Measurements from ENCODE around the gene NENF.
"Not testable (repeated sequence)": the region's sequence is repeated elsewhere in the genome, so short reads cannot be mapped to it uniquely, and the experiment has no call there.

Gene NENF

DNA sequence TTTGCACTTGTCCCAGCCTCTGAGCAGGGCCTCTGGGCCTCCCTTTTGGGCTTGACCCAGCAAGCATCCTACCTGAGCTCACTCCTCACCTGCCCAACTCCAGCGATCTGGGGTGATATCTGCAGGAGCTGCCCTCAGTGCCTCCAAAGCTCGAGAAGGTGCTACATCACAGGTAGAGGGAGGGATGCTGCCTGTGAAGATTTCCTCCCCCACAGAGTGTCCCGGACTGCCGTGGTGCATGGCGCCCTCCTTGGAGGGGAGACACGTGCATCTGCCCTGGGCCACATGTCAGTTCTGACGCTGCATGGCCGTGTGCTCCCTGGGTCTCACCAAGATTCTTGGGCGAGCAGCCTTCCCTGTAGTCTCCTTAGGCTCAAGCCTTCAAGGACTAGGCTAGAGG lies 27.7 kb downstream of the NENF start:
- DNase-seq (ENCODE audit: low spot score) = no peak

- DNase-seq (ENCODE audit: low spot score) = no peak
Observed at GRCh38 chr1:212461916-212462660, 29.4 kb downstream of the NENF start.

GRCh38 chr1:212463565-212464285 lies 31.0 kb downstream of the NENF start:
- no peak for DNase-seq (ENCODE audit: low spot score)

- no peak for DNase-seq (ENCODE audit: low spot score)
Observed at GRCh38 chr1:212465311-212465710, 32.6 kb downstream of the NENF start.

DNA sequence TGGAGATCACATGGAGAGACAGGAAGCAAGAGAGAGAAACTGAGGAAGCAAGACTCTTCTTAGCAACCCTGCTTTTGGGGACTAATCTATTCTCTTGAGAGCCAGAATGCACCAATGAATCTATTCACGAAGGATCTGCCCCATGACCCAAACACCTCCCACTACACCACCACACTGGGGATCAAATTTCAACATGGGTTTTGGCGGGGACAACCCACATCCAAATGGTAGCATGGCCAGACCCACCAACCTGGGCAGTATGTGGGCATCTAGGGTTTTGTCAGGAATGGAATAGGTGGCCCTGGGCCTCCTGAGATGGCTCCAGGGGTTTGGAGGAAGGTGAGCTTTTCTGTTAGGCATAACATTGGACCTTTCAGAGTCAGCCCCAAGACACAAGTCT lies 33.7 kb downstream of the NENF start:
- DNase-seq (ENCODE audit: low spot score) = no peak

- DNase-seq (ENCODE audit: low spot score) = no peak
Observed at GRCh38 chr1:212466898-212467650, 34.4 kb downstream of the NENF start.

- peak; percentile 44 for DNase-seq (ENCODE audit: low spot score)
Observed at GRCh38 chr1:212467843-212468482, 35.2 kb downstream of the NENF start.

- no peak for DNase-seq (ENCODE audit: low spot score)
Observed at GRCh38 chr1:212470059-212470458, 37.3 kb downstream of the NENF start.

DNA sequence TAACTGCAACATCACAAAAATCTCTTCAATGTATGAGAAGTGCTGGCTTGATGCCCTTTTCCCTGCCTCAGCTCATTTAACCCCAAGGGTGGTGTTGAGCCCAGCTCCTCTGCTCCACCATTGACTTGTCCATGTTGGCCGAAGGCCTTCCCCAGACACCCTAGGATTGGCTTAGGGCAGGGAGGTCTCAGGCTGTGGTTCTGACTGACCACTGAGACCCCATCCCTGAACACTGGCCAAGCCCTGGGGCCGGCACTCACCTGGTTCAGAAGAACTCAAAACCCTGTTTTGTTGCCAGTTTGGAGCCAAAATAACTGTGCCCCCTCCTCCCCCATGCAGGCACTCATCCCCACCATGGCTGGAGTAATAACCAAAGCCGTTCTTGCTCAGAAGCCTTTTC lies 38.6 kb downstream of the NENF start:
- no peak for DNase-seq (ENCODE audit: low spot score)

DNA sequence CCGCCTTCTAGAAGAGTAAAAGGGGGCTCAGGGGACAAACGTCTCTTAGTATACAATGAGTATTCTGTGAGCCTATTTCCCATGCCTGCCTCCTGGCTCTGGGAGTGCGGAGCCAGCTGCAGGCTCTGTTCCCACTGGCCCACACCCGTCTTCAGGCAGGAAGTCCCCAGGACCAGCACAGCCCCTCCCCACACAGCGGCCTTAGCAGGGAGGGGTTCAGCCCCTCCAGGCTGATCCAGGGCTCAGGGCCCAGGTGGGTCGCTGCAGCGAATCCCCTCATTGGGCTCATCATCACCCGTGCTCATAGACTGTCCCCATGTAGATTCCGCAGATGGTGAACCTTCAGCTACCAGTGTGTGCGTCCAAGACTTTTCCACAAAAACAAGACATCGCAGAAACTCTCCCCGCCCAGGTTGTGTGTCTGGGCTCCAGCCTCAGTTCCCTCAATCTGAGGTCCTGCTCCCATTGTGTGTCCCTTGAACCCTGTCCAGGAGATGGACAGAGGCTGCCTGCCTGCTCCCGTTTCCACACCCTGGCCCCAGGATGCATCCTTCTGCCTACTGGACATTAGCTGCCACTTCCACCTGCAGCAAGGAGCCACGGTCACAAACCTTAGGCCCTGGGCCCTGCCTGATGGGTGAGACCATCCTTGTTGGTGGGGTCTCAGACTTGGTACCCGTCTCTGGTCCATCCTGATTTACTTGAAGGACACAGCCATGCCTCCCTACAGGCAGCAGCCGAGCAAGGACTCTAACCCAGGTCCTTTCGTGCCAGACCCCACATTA lies 39.4 kb downstream of the NENF start:
- DNase-seq (ENCODE audit: low spot score) = no peak

DNA sequence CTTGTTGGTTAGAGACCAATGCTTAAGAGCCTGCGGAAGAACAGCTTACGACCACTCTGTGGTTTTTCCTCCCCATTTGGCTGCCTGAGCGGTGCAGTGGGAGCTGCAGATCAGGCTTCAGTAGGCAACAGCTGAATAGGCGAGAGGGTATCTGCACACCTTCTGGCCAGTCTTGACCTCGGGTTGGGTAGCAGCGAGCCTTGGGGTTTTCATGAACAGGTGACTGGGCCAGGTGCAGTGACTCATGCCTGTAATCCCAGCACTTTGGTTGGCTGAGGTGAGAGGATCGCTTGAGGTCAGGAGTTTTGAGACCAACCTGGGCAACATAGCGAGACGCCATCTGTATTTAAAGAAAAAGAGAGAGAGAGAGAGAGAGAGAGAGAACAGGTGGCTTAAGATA lies 41.0 kb downstream of the NENF start:
- no peak for DNase-seq (ENCODE audit: low spot score)

GRCh38 chr1:212475151-212475550 lies 42.4 kb downstream of the NENF start:
- DNase-seq (ENCODE audit: low spot score) = no peak

GRCh38 chr1:212475831-212476230 lies 43.1 kb downstream of the NENF start:
- DNase-seq (ENCODE audit: low spot score) = not testable (repeated sequence)

GRCh38 chr1:212477014-212477679 lies 44.4 kb downstream of the NENF start:
- DNase-seq (ENCODE audit: low spot score) = peak; percentile 92

DNA sequence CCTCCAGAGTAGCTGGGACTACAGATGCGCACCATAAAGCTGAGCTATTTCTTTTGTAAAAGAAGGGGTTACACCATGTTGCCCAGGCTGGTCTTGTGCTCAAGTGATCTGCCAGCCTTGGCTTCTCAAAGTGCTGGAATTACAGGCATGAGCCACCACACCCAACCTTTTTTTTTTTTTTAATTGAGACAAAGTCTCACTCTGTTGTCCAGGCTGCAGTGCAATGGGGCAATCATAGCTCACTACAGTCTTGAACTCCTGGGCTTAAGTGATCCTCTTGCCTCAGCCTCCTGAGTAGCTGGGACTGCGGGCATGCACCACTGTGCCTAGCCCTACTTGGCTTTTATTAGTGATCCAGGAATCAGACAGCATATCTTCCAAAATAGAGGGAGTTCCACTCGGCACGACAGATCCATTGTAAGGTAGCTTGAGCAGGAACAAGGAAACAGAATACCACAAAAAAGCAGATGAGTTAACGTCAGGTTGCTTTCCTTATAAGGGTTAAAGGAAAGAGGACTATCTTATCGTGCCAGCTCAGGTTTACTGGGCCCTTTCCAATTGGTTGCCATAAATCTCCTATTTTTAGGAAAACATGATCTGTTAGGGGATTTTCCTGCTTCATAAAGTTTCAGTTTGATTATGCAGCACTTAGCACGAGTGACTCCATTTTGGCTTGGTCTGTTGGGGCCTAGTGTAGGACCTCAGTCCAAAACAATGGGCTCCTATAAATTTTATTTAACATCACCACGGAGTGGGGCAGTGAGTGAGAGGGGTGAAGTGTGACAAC lies 45.2 kb downstream of the NENF start:
- no peak for DNase-seq (ENCODE audit: low spot score)

DNA sequence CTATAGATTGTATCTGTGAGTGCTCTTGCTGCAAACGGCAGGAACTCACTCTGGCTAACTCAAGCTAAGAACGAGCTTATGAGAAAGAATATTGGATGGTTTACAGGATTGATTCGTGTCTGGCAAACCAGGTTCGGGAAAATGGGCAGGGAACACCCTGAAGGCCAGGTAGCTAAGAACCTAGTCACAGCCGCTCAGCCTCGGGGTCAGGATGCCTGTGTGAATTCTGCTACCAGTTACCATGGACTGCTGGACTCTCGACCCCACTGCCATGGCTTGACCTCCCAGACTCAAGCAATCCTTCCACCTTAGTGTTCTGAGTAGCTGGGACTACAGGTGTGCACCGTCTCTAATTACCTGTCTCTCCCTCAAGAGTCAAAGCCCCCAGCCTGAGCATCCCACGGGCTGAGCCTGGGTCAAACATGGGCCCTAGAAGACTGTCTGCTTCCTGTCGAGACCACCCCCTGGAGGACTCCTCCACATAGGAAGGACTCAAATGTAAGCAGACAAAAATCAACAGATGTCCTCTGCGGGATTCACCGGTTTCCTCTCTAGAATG lies 45.8 kb downstream of the NENF start:
- no peak for DNase-seq (ENCODE audit: low spot score)

- DNase-seq (ENCODE audit: low spot score) = no peak
Observed at GRCh38 chr1:212479188-212479587, 46.5 kb downstream of the NENF start.

DNA sequence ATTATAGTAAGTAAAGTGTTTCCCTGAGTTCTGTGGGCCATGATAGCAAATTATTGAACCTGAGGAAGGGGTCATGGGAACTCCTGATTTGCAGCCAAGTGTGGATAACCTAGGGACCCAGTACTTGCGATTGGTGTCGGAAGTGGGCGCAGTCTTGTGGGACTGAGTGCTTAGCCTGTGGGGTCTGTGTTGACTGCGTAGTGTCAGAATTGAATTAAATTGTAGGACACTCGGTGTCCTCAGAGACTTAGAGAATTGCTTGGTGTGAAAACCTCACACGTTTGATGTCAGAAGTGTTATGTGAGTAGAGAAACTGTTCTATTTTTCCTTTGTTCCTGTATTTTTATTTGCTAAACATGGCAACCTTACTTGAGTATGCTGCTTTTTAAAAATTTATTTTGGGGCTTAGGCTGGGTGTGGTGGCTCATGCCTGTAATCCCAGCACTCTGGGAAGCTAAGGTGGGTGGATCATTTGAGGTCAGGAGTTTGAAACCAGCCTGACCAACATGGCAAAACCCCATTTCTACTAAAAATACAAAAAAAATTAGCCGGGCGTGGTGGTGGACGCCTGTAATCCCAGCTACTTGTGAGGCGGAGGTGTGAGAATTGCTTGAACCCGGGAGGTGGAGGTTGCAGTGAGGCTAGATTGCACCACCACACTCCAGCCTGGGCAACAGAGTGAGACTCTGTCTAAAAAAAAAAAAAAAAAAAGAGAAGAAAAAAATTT lies 48.2 kb downstream of the NENF start:
- DNase-seq (ENCODE audit: low spot score) = not testable (repeated sequence)

- no peak for DNase-seq (ENCODE audit: low spot score)
Observed at GRCh38 chr1:212481438-212481767, 48.7 kb downstream of the NENF start.
